K562 (cell line): Measurements from ENCODE around the gene TRIM38. TPM values are rescaled to one million over a fixed set of nuclear protein-coding genes. Genes with fewer than 3 reads are reported as not detected.

Experiments
- ATAC-seq: fragments of 200-7000 bp; cut with Tn5 transposase; 3 replicates; pipeline ENCODE4 v1.9.1; 2020; ENCODE audit warnings: moderate library complexity
- BruUV-seq: library from RNA; stranded (reverse); fragments of 400-500 nt; replicated peaks from 2 replicates; lab custom pipeline; 2021; lab: Mats Ljungman, UMichigan
- CTCF ChIA-PET: fragments of 300-600 bp; formaldehyde crosslinking; extraction: SDS; loops from one replicate; lab custom pipeline; 2021; ENCODE audit warnings: low intra/inter-chr PET ratio; lab: Yijun Ruan, JAX
- POLR2A ChIA-PET: fragments of 300-600, 350-650 bp; sonication (Branson Sonifier 250); formaldehyde crosslinking; extraction: SDS; loops from one replicate; lab custom pipeline; 2021; ENCODE audit warnings: antibody characterized with exemption, inconsistent platforms; lab: Yijun Ruan, JAX
- DNase-seq, 4 experiments: peaks; one replicate each; pipeline versions ENCODE4 v3.0.0 to v3.0.0-alpha.2; 2011 to 2018; ENCODE audit warnings: low spot score in 3 of 4, mixed read lengths in 3 of 4; ENCODE audit errors: extremely low read depth in 1 of 4
- FAIRE-seq: peaks from 2 replicates; lab custom pipeline; 2011; peaks lifted over from hg19 to GRCh38; lab: Jason Lieb, UNC
- H2AFZ ChIP-seq: 2 replicates; pipeline ENCODE4 v1.6.0; 2011; ENCODE audit warnings: low read depth, low read length, control low read depth, inconsistent platforms
- H3K27ac ChIP-seq: fragments of 200-600 bp; 3 replicates; pipeline ENCODE4 v1.8.0; 2011; ENCODE audit warnings: low read depth, mild to moderate bottlenecking, control low read depth, inconsistent platforms, low read length, moderate library complexity, mixed read lengths; ENCODE audit errors: extremely low read depth
- H3K27me3 ChIP-seq, 2 experiments: fragments of 300-600 bp in 1 of 2; 2 replicates in 1 of 2; 3 replicates in 1 of 2; pipeline versions ENCODE4 v1.6.0 to v1.8.0; 2011; ENCODE audit warnings: inconsistent platforms in 2 of 2, low read length in 2 of 2, mild to moderate bottlenecking in 1 of 2, mixed read lengths in 1 of 2, moderate library complexity in 1 of 2; ENCODE audit not compliant: control insufficient read depth in 2 of 2, insufficient read depth in 2 of 2
- H3K36me3 ChIP-seq: fragments of 300-600 bp; 3 replicates; pipeline ENCODE4 v1.8.0; 2011; ENCODE audit warnings: mild to moderate bottlenecking, low read length, inconsistent platforms; ENCODE audit not compliant: control insufficient read depth, insufficient read depth
- H3K4me1 ChIP-seq, 2 experiments: fragments of 200-600 bp in 1 of 2; replicated peaks in 1 of 2; 2 replicates in 1 of 2; 3 replicates in 1 of 2; pipeline versions ENCODE4 v1.5.1 to v1.8.0; 2011; ENCODE audit warnings: inconsistent platforms in 2 of 2, low read length in 2 of 2, mild to moderate bottlenecking in 1 of 2, mixed read lengths in 1 of 2, moderate library complexity in 1 of 2; ENCODE audit not compliant: control insufficient read depth in 2 of 2, insufficient read depth in 2 of 2
- H3K4me2 ChIP-seq: 2 replicates; pipeline ENCODE4 v1.6.1; 2011; ENCODE audit warnings: low read length, control low read depth, inconsistent platforms, mixed read lengths; ENCODE audit not compliant: insufficient read depth
- H3K4me3 ChIP-seq: fragments of 200-600 bp; sonication (generic), shearing (Covaris generic); 2 replicates; pipeline ENCODE4 v1.5.1; 2016; ENCODE audit warnings: control low read depth, inconsistent platforms
- H3K79me2 ChIP-seq: fragments of 200-600 bp; 3 replicates; pipeline ENCODE4 v1.8.0; 2011; ENCODE audit warnings: low read length, inconsistent platforms; ENCODE audit not compliant: control insufficient read depth, insufficient read depth
- H3K9ac ChIP-seq, 2 experiments: 2 replicates each; pipeline versions ENCODE4 v1.6.0 to v1.6.1; 2011; ENCODE audit warnings: low read depth in 2 of 2, low read length in 2 of 2, control low read depth in 1 of 2, inconsistent platforms in 1 of 2, mild to moderate bottlenecking in 1 of 2, mixed read lengths in 1 of 2; ENCODE audit not compliant: insufficient read depth in 1 of 2
- H3K9me1 ChIP-seq: one replicate; pipeline ENCODE4 v1.6.0; 2011; ENCODE audit warnings: inconsistent platforms, mild to moderate bottlenecking, low read length, moderate library complexity; ENCODE audit not compliant: control insufficient read depth, insufficient read depth
- H3K9me3 ChIP-seq: replicated peaks from 2 replicates; pipeline ENCODE4 v1.5.1; 2011; ENCODE audit warnings: low read depth, low read length, inconsistent platforms; ENCODE audit not compliant: control insufficient read depth, insufficient read depth
- H4K20me1 ChIP-seq: replicated peaks from 2 replicates; pipeline ENCODE4 v1.6.1; 2011; ENCODE audit warnings: low read length, inconsistent platforms, mixed read lengths; ENCODE audit not compliant: control insufficient read depth, insufficient read depth
- PRMT5 ChIP-seq: sonication (generic); formaldehyde crosslinking; IDR thresholded peaks from 2 replicates; pipeline ENCODE4 v1.5.0; 2020; ENCODE audit warnings: missing genetic modification reagents
- SMARCA5 ChIP-seq: fragments of 450-650 bp; IDR thresholded peaks from 2 replicates; pipeline ENCODE4 v1.6.1; 2016
- ZNF24 ChIP-seq: fragments of 450-650 bp; IDR thresholded peaks from 2 replicates; pipeline ENCODE4 v1.6.1; 2016
- ZNF274 ChIP-seq: IDR thresholded peaks from 2 replicates; pipeline ENCODE4 v1.6.1; 2011; ENCODE audit warnings: low read depth, mild to moderate bottlenecking, low read length, moderate library complexity, borderline replicate concordance
- WGBS: fragments of 100-300 bp; shearing (Covaris generic); methylation state at CpG from one replicate; pipeline ENCODE4 v1.1.6; 2016; ENCODE audit warnings: low coverage, mixed read lengths; ENCODE audit not compliant: insufficient coverage; ENCODE audit errors: missing lambda C conversion rate; 5-methylcytosine and 5-hydroxymethylcytosine counted together
- in situ Hi-C: fragments of 300-500 bp; cut with MboI; formaldehyde crosslinking; loops from 4 replicates; pipeline ENCODE4 v1.15.0; 2018; ENCODE audit warnings: inconsistent platforms, mixed read lengths
- intact Hi-C: fragments of 100-400 bp; cut with micrococcal nuclease; formaldehyde crosslinking; loops from 2 replicates; pipeline ENCODE4 v1.14.2; 2022
- polyA plus RNA-seq, 8 experiments: library from polyadenylated mRNA; depleted of rRNA in 4 of 8; stranded (reverse) in 5 of 8; unstranded in 3 of 8; fragments of >200 nt; fragmentation: Nextera tagmentation in 2 of 8; fragmentation: Illumina TruSeq in 1 of 8; extraction: Ambion mirVana in 2 of 8; extraction: Trizol in 1 of 8; gene quantifications; 2 replicates each; pipeline versions ENCODE4 v1.2.1 to v1.2.3, GENCODE V29; 2011 to 2014; ENCODE audit warnings: inconsistent platforms in 1 of 8, missing spikeins in 1 of 8
- total RNA-seq, 7 experiments: library from RNA; depleted of rRNA in 6 of 7; stranded (reverse); fragments of >200 nt in 6 of 7; fragmentation: Illumina TruSeq in 2 of 7; extraction: Trizol in 2 of 7; gene quantifications; 2 replicates each; pipeline versions ENCODE4 v1.2.1 to v1.2.3, GENCODE V29; 2011 to 2021; ENCODE audit warnings: low replicate concordance in 1 of 7
- TF ChIP-seq, protein P1 (sequence below), 2 experiments: IDR thresholded peaks; 2 replicates each; pipeline ENCODE4 v1.6.1; 2012; ENCODE audit warnings: improper control_type of control experiment in 2 of 2, low read depth in 2 of 2, low read length in 2 of 2, borderline replicate concordance in 1 of 2
- TF ChIP-seq, protein P2 (sequence below), 2 experiments: fragments of 450-650 bp in 1 of 2; sonication (generic) in 1 of 2; formaldehyde crosslinking; conservative IDR thresholded peaks; 2 replicates each; pipeline versions ENCODE4 v1.4.0 to v1.8.1; 2020 to 2022; ENCODE audit warnings: mild to moderate bottlenecking in 1 of 2, missing genetic modification reagents in 1 of 2
- TF ChIP-seq, protein P3 (sequence below): IDR thresholded peaks from 3 replicates; pipeline ENCODE4 v1.6.1; 2011; ENCODE audit warnings: borderline replicate concordance, mild to moderate bottlenecking, moderate library complexity; ENCODE audit not compliant: insufficient read length; ENCODE audit errors: extremely low read depth
- TF ChIP-seq, protein P4 (sequence below): sonication (generic); formaldehyde crosslinking; IDR thresholded peaks from 2 replicates; pipeline ENCODE4 v1.8.0; 2022; ENCODE audit warnings: mild to moderate bottlenecking, missing genetic modification reagents

The TRIM38 gene
- total and polyA plus RNA-seq, 9 of the 15 experiments (the other 6 are each of a cell fraction or from before 2014, with no cell fraction given): 1.7 to 6.7 (median 6.3) TPM

DNA sequence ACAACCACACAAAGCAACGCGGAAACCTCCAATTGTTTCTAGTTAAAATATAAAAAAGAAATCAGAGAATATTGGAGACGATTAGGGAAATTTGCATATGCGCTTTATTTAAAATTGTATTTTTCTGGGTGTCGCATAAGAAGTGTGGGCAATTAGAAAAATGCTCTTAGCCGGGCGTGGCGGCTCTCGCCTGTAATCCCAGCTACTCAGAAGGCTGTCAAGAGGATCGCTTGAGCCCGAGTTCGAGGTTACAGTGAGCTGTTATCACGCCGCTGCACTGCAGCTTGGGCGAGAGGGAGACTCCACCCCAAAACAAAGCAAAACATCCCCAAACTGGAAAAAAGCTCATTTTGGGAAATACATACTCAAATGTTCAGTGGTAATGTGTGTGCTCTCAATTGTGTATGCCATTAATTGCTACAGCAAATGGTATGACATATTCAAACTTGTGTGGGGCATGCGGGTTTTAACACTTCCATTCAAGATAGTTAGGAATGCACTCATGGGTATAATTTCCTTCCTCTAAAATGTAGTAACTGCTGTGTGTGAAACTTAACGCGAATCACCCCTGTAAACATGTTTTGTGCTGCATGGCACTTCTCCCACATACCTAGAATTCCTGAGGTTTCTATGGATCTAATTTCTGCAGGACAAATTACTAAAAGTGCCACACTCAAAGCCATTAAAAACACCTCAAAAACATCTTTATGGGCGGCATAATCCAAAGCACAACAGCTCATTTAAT is 69.9 kb downstream of the TRIM38 start:
- in situ Hi-C loops (loop anchor here (5.0 kb wide), 1 partner anchor 1100 kb away; a partner anchor contains a TSS), intact Hi-C loops (loop anchor here (1.0 to 10.0 kb wide), 10 partner anchors 23 to 1860 kb away; a partner anchor contains a TSS)
- H3K4me3 ChIP-seq: peak overlapping the region; percentile 61
- peak in 1 of 4 experiments; percentile 86 for DNase-seq
- H2AFZ ChIP-seq: no peak overlapping the region
- H3K4me1 ChIP-seq: peaks cover 16 to 43% of the 10 kb centered on the region in 2 experiments
- no TSS peak for BruUV-seq
- peaks cover 52% of the 10 kb centered on the region for H3K79me2 ChIP-seq
- 2% methylated on average over 19 of the region's 19 CpGs for WGBS
- peak; percentile 24 for ATAC-seq
- H3K27ac ChIP-seq: peak overlapping the region; percentile 99
- H3K9ac ChIP-seq: peak overlapping the region; percentile 92 to 94
- peaks cover 5% of the 10 kb centered on the region for H4K20me1 ChIP-seq
- peak; percentile 58 for FAIRE-seq
- ChIA-PET CTCF (interaction anchor here (1.5 kb wide), 1 partner anchor 23 kb away, joined by 4 read pairs; no protein-coding TSS in a partner anchor), POLR2A (interaction anchor here (0.5 to 13.8 kb wide), 57 partner anchors 7 to 1861 kb away, joined by 3 to 597 read pairs (median 8); partner anchors contain the start of genes HFE, MRS2 and TRIM38)
- no peaks in the 10 kb centered on the region for H3K27me3 ChIP-seq
- peaks cover 7% of the 10 kb centered on the region; the same call in 1 of the 3 replicates for H3K36me3 ChIP-seq
- peak overlapping the region; percentile 99 for H3K4me2 ChIP-seq
- no peaks in the 10 kb centered on the region for H3K9me1 ChIP-seq
- H3K9me3 ChIP-seq: no peaks in the 10 kb centered on the region
- TF ChIP-seq, protein P1, sequence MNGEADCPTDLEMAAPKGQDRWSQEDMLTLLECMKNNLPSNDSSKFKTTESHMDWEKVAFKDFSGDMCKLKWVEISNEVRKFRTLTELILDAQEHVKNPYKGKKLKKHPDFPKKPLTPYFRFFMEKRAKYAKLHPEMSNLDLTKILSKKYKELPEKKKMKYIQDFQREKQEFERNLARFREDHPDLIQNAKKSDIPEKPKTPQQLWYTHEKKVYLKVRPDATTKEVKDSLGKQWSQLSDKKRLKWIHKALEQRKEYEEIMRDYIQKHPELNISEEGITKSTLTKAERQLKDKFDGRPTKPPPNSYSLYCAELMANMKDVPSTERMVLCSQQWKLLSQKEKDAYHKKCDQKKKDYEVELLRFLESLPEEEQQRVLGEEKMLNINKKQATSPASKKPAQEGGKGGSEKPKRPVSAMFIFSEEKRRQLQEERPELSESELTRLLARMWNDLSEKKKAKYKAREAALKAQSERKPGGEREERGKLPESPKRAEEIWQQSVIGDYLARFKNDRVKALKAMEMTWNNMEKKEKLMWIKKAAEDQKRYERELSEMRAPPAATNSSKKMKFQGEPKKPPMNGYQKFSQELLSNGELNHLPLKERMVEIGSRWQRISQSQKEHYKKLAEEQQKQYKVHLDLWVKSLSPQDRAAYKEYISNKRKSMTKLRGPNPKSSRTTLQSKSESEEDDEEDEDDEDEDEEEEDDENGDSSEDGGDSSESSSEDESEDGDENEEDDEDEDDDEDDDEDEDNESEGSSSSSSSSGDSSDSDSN (IDR thresholded peaks at IDR 0.05; ENCODE audit: borderline replicate concordance in 1 of 2, low read depth in 2 of 2, low read length in 2 of 2): no peak
- TF ChIP-seq, protein P2, sequence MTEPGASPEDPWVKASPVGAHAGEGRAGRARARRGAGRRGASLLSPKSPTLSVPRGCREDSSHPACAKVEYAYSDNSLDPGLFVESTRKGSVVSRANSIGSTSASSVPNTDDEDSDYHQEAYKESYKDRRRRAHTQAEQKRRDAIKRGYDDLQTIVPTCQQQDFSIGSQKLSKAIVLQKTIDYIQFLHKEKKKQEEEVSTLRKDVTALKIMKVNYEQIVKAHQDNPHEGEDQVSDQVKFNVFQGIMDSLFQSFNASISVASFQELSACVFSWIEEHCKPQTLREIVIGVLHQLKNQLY (CRISPR knock-in tag; conservative IDR thresholded peaks at IDR 0.05): no peak
- TF ChIP-seq, protein P3, sequence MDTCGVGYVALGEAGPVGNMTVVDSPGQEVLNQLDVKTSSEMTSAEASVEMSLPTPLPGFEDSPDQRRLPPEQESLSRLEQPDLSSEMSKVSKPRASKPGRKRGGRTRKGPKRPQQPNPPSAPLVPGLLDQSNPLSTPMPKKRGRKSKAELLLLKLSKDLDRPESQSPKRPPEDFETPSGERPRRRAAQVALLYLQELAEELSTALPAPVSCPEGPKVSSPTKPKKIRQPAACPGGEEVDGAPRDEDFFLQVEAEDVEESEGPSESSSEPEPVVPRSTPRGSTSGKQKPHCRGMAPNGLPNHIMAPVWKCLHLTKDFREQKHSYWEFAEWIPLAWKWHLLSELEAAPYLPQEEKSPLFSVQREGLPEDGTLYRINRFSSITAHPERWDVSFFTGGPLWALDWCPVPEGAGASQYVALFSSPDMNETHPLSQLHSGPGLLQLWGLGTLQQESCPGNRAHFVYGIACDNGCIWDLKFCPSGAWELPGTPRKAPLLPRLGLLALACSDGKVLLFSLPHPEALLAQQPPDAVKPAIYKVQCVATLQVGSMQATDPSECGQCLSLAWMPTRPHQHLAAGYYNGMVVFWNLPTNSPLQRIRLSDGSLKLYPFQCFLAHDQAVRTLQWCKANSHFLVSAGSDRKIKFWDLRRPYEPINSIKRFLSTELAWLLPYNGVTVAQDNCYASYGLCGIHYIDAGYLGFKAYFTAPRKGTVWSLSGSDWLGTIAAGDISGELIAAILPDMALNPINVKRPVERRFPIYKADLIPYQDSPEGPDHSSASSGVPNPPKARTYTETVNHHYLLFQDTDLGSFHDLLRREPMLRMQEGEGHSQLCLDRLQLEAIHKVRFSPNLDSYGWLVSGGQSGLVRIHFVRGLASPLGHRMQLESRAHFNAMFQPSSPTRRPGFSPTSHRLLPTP: peak; percentile 40
- TF ChIP-seq SMARCA5 (no peak), ZNF274 (no peak), ZNF24 (no peak), PRMT5 (CRISPR knock-in tag) (no peak)
- TF ChIP-seq, protein P4, sequence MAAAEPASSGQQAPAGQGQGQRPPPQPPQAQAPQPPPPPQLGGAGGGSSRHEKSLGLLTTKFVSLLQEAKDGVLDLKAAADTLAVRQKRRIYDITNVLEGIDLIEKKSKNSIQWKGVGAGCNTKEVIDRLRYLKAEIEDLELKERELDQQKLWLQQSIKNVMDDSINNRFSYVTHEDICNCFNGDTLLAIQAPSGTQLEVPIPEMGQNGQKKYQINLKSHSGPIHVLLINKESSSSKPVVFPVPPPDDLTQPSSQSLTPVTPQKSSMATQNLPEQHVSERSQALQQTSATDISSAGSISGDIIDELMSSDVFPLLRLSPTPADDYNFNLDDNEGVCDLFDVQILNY (CRISPR knock-in tag): no peak
